SK-N-SH treated with all-trans-retinoic acid at 6 μM for 48 hours (cell line): ENCODE data around the gene NFYA.
A peak's percentile ranks its signal among the peaks of the same experiment; 100 is the strongest.

Source experiments
- ATAC-seq: fragments of 200-7000 bp; cut with Tn5 transposase; 3 replicates; pipeline ENCODE4 v1.9.1; 2020; ENCODE audit warnings: mild to moderate bottlenecking, moderate library complexity
- ARNTL ChIP-seq: fragments of 450-650 bp; formaldehyde crosslinking; IDR thresholded peaks from 2 replicates; pipeline ENCODE4 v1.5.0; 2020; ENCODE audit warnings: low read depth, mild to moderate bottlenecking, moderate library complexity, borderline replicate concordance
- BACH2 ChIP-seq: fragments of 250-450 bp; sonication (Bioruptor Pico); IDR thresholded peaks from 2 replicates; pipeline ENCODE4 v1.9.0; 2021; ENCODE audit warnings: mild to moderate bottlenecking, borderline replicate concordance
- CSDC2 ChIP-seq: fragments of 250-450 bp; sonication (Bioruptor Pico); IDR thresholded peaks from 2 replicates; pipeline ENCODE4 v1.5.0; 2020; ENCODE audit warnings: mild to moderate bottlenecking, moderate library complexity
- ESRRG ChIP-seq: fragments of 250-450 bp; sonication (Bioruptor Pico); IDR thresholded peaks from 2 replicates; pipeline ENCODE4 v1.6.1; 2021; ENCODE audit warnings: mild to moderate bottlenecking
- GLIS3 ChIP-seq: fragments of 250-450 bp; sonication (Bioruptor Pico); IDR thresholded peaks from 2 replicates; pipeline ENCODE4 v1.5.0; 2020; ENCODE audit warnings: mild to moderate bottlenecking, moderate library complexity
- ISL1 ChIP-seq: fragments of 250-450 bp; sonication (Bioruptor Pico); IDR thresholded peaks from 2 replicates; pipeline ENCODE4 v2.1.2; 2022; ENCODE audit warnings: mild to moderate bottlenecking, moderate library complexity
- OSR1 ChIP-seq: fragments of 250-450 bp; sonication (Bioruptor Pico); IDR thresholded peaks from 2 replicates; pipeline ENCODE4 v1.8.0; 2022; ENCODE audit warnings: moderate library complexity, mild to moderate bottlenecking, inconsistent platforms
- POU6F1 ChIP-seq: fragments of 250-450 bp; sonication (Bioruptor Pico); IDR thresholded peaks from 2 replicates; pipeline ENCODE4 v1.8.0; 2021; ENCODE audit warnings: low read depth, mild to moderate bottlenecking, moderate library complexity, borderline replicate concordance
- PPARA ChIP-seq: fragments of 250-450 bp; sonication (Bioruptor Pico); IDR thresholded peaks from 2 replicates; pipeline ENCODE4 v1.5.0; 2020; ENCODE audit warnings: mild to moderate bottlenecking, borderline replicate concordance
- RARB ChIP-seq: fragments of 250-450 bp; sonication (Bioruptor Pico); IDR thresholded peaks from 2 replicates; pipeline ENCODE4 v1.8.0; 2021; ENCODE audit warnings: mild to moderate bottlenecking, moderate library complexity
- SNAI2 ChIP-seq: fragments of 250-450 bp; sonication (Bioruptor Pico); IDR thresholded peaks from 2 replicates; pipeline ENCODE4 v1.5.0; 2020; ENCODE audit warnings: mild to moderate bottlenecking, moderate library complexity
- ZC3H10 ChIP-seq: fragments of 250-450 bp; sonication (Bioruptor Pico); IDR thresholded peaks from 2 replicates; pipeline ENCODE4 v1.5.1; 2021; ENCODE audit warnings: mild to moderate bottlenecking, moderate library complexity
- ZFP3 ChIP-seq: fragments of 250-450 bp; sonication (Bioruptor Pico); IDR thresholded peaks from 2 replicates; pipeline ENCODE4 v1.5.0; 2020; ENCODE audit warnings: mild to moderate bottlenecking, moderate library complexity
- ZNF565 ChIP-seq: fragments of 450-650 bp; formaldehyde crosslinking; conservative IDR thresholded peaks from 2 replicates; pipeline ENCODE4 v1.5.0; 2020; ENCODE audit warnings: low read depth, mild to moderate bottlenecking, moderate library complexity
- ZNF70 ChIP-seq: fragments of 450-650 bp; formaldehyde crosslinking; IDR thresholded peaks from 2 replicates; pipeline ENCODE4 v1.5.0; 2020; ENCODE audit warnings: mild to moderate bottlenecking, moderate library complexity
- ZNF8 ChIP-seq: fragments of 450-650 bp; formaldehyde crosslinking; IDR thresholded peaks from 2 replicates; pipeline ENCODE4 v1.5.0; 2020; ENCODE audit warnings: mild to moderate bottlenecking, moderate library complexity
- TF ChIP-seq, protein P1 (sequence below): fragments of 250-450 bp; sonication (Bioruptor Pico); IDR thresholded peaks from 2 replicates; pipeline ENCODE4 v1.5.0; 2020; ENCODE audit warnings: mild to moderate bottlenecking, moderate library complexity
- TF ChIP-seq, protein P2 (sequence below): fragments of 250-450 bp; sonication (Bioruptor Pico); IDR thresholded peaks from 2 replicates; pipeline ENCODE4 v1.8.0; 2020; ENCODE audit warnings: mild to moderate bottlenecking, moderate library complexity, borderline replicate concordance
- TF ChIP-seq, protein P3 (sequence below): fragments of 250-450 bp; sonication (Bioruptor Pico); IDR thresholded peaks from 2 replicates; pipeline ENCODE4 v1.5.1; 2021; ENCODE audit warnings: mild to moderate bottlenecking, moderate library complexity

Gene NFYA

GRCh38 chr6:41090841-41091761 lies 18.3 kb downstream of the NFYA start:
- TF ChIP-seq ZC3H10 (no peak), SNAI2 (CRISPR knock-in tag) (no peak), ZNF565 (CRISPR knock-in tag) (no peak), CSDC2 (CRISPR knock-in tag) (no peak), ISL1 (CRISPR knock-in tag) (no peak), RARB (CRISPR knock-in tag) (no peak), PPARA (CRISPR knock-in tag) (no peak), GLIS3 (CRISPR knock-in tag) (no peak), BACH2 (CRISPR knock-in tag) (no peak), ARNTL (CRISPR knock-in tag) (no peak)
- TF ChIP-seq, protein P1, sequence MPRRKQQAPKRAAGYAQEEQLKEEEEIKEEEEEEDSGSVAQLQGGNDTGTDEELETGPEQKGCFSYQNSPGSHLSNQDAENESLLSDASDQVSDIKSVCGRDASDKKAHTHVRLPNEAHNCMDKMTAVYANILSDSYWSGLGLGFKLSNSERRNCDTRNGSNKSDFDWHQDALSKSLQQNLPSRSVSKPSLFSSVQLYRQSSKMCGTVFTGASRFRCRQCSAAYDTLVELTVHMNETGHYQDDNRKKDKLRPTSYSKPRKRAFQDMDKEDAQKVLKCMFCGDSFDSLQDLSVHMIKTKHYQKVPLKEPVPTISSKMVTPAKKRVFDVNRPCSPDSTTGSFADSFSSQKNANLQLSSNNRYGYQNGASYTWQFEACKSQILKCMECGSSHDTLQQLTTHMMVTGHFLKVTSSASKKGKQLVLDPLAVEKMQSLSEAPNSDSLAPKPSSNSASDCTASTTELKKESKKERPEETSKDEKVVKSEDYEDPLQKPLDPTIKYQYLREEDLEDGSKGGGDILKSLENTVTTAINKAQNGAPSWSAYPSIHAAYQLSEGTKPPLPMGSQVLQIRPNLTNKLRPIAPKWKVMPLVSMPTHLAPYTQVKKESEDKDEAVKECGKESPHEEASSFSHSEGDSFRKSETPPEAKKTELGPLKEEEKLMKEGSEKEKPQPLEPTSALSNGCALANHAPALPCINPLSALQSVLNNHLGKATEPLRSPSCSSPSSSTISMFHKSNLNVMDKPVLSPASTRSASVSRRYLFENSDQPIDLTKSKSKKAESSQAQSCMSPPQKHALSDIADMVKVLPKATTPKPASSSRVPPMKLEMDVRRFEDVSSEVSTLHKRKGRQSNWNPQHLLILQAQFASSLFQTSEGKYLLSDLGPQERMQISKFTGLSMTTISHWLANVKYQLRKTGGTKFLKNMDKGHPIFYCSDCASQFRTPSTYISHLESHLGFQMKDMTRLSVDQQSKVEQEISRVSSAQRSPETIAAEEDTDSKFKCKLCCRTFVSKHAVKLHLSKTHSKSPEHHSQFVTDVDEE (CRISPR knock-in tag) = no peak
- TF ChIP-seq, all 23 proteins: peak for 0
- no peak for ATAC-seq

GRCh38 chr6:41092421-41093140 lies 19.8 kb downstream of the NFYA start:
- ATAC-seq = peak; percentile 77
- TF ChIP-seq, protein P2, sequence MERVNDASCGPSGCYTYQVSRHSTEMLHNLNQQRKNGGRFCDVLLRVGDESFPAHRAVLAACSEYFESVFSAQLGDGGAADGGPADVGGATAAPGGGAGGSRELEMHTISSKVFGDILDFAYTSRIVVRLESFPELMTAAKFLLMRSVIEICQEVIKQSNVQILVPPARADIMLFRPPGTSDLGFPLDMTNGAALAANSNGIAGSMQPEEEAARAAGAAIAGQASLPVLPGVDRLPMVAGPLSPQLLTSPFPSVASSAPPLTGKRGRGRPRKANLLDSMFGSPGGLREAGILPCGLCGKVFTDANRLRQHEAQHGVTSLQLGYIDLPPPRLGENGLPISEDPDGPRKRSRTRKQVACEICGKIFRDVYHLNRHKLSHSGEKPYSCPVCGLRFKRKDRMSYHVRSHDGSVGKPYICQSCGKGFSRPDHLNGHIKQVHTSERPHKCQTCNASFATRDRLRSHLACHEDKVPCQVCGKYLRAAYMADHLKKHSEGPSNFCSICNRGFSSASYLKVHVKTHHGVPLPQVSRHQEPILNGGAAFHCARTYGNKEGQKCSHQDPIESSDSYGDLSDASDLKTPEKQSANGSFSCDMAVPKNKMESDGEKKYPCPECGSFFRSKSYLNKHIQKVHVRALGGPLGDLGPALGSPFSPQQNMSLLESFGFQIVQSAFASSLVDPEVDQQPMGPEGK (CRISPR knock-in tag) = no peak
- TF ChIP-seq ARNTL (CRISPR knock-in tag) (no peak), ZNF8 (CRISPR knock-in tag) (no peak), ISL1 (CRISPR knock-in tag) (no peak), SNAI2 (CRISPR knock-in tag) (no peak), ZNF70 (CRISPR knock-in tag) (no peak), OSR1 (CRISPR knock-in tag) (no peak), ZFP3 (CRISPR knock-in tag) (no peak), POU6F1 (CRISPR knock-in tag) (no peak), ESRRG (CRISPR knock-in tag) (no peak)
- TF ChIP-seq, protein P3, sequence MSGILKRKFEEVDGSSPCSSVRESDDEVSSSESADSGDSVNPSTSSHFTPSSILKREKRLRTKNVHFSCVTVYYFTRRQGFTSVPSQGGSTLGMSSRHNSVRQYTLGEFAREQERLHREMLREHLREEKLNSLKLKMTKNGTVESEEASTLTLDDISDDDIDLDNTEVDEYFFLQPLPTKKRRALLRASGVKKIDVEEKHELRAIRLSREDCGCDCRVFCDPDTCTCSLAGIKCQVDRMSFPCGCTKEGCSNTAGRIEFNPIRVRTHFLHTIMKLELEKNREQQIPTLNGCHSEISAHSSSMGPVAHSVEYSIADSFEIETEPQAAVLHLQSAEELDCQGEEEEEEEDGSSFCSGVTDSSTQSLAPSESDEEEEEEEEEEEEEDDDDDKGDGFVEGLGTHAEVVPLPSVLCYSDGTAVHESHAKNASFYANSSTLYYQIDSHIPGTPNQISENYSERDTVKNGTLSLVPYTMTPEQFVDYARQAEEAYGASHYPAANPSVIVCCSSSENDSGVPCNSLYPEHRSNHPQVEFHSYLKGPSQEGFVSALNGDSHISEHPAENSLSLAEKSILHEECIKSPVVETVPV = no peak
- TF ChIP-seq, protein P1 (CRISPR knock-in tag) = no peak
